K562 (cell line): ENCODE data around the gene KCNK3. TPM values are rescaled to one million over a fixed set of nuclear protein-coding genes. Genes with fewer than 3 reads are reported as not detected.
A peak's percentile ranks its signal among the peaks of the same experiment; 100 is the strongest.

Experiments used
- BRD9 ChIP-seq: fragments of 450-650 bp; IDR thresholded peaks from 2 replicates; pipeline ENCODE4 v1.6.1; 2018; ENCODE audit warnings: low read depth; ENCODE audit not compliant: partially characterized antibody
- CBFA2T3 ChIP-seq: fragments of 450-650 bp; IDR thresholded peaks from 2 replicates; pipeline ENCODE4 v1.6.1; 2017
- CHCHD3 ChIP-seq: fragments of 250-450 bp; sonication (Bioruptor Pico); IDR thresholded peaks from 2 replicates; pipeline ENCODE4 v2.1.2; 2022; ENCODE audit warnings: mild to moderate bottlenecking
- EHMT2 ChIP-seq: fragments of 450-650 bp; IDR thresholded peaks from 2 replicates; pipeline ENCODE4 v1.6.1; 2018; ENCODE audit warnings: antibody characterized with exemption
- GABPA ChIP-seq: fragments of 200-800 bp; sonication (Bioruptor generic); conservative IDR thresholded peaks from 2 replicates; pipeline ENCODE4 v1.6.1; 2016; ENCODE audit warnings: low read depth, missing genetic modification characterization, missing compliant biosample characterization
- NR2F6 ChIP-seq: fragments of 450-650 bp; formaldehyde crosslinking; IDR thresholded peaks from 2 replicates; pipeline ENCODE4 v1.4.0; 2020; ENCODE audit warnings: mild to moderate bottlenecking
- PPARD ChIP-seq: fragments of 250-450 bp; sonication (Bioruptor Pico); IDR thresholded peaks from 2 replicates; pipeline ENCODE4 v1.8.0; 2022; ENCODE audit warnings: inconsistent platforms, mild to moderate bottlenecking, moderate library complexity
- REST ChIP-seq, 2 experiments: fragments of 450-650 bp; formaldehyde crosslinking in 1 of 2; IDR thresholded peaks; 2 replicates each; pipeline versions ENCODE4 v1.4.0 to v1.6.1; 2014 to 2020; ENCODE audit warnings: mild to moderate bottlenecking in 2 of 2, borderline replicate concordance in 1 of 2, low read depth in 1 of 2
- SIX5 ChIP-seq, 2 experiments: IDR thresholded peaks; 2 replicates each; pipeline ENCODE4 v1.6.1; 2011; ENCODE audit warnings: low read length in 2 of 2, borderline replicate concordance in 1 of 2, low read depth in 1 of 2, mild to moderate bottlenecking in 1 of 2, moderate library complexity in 1 of 2; ENCODE audit not compliant: insufficient read depth in 1 of 2
- XRCC5 ChIP-seq: fragments of 200-400 bp; formaldehyde crosslinking; IDR thresholded peaks from 2 replicates; pipeline ENCODE4 v1.6.1; 2017; ENCODE audit warnings: low read depth, mild to moderate bottlenecking, low read length
- ZFP1 ChIP-seq: fragments of 450-650 bp; formaldehyde crosslinking; IDR thresholded peaks from 2 replicates; pipeline ENCODE4 v1.4.0; 2020; ENCODE audit warnings: mild to moderate bottlenecking, mixed read lengths
- ZNF253 ChIP-seq: fragments of 250-450 bp; sonication (Bioruptor Pico); conservative IDR thresholded peaks from 2 replicates; pipeline ENCODE4 v1.6.1; 2021; ENCODE audit warnings: mild to moderate bottlenecking
- polyA plus RNA-seq, 8 experiments: library from polyadenylated mRNA; depleted of rRNA in 4 of 8; stranded (reverse) in 5 of 8; unstranded in 3 of 8; fragments of >200 nt; fragmentation: Nextera tagmentation in 2 of 8; fragmentation: Illumina TruSeq in 1 of 8; extraction: Ambion mirVana in 2 of 8; extraction: Trizol in 1 of 8; gene quantifications; 2 replicates each; pipeline versions ENCODE4 v1.2.1 to v1.2.3, GENCODE V29; 2011 to 2014; ENCODE audit warnings: inconsistent platforms in 1 of 8, missing spikeins in 1 of 8
- total RNA-seq, 7 experiments: library from RNA; depleted of rRNA in 6 of 7; stranded (reverse); fragments of >200 nt in 6 of 7; fragmentation: Illumina TruSeq in 2 of 7; extraction: Trizol in 2 of 7; gene quantifications; 2 replicates each; pipeline versions ENCODE4 v1.2.1 to v1.2.3, GENCODE V29; 2011 to 2021; ENCODE audit warnings: low replicate concordance in 1 of 7
- TF ChIP-seq, protein P1 (sequence below): fragments of 250-450 bp; sonication (Bioruptor Pico); IDR thresholded peaks from 2 replicates; pipeline ENCODE4 v1.8.0; 2022; ENCODE audit warnings: moderate library complexity, mild to moderate bottlenecking, inconsistent platforms
- TF ChIP-seq, protein P2 (sequence below), 2 experiments: fragments of 450-650 bp; IDR thresholded peaks; 2 replicates each; pipeline ENCODE4 v1.6.1; 2016
- TF ChIP-seq, protein P3 (sequence below): fragments of 450-650 bp; formaldehyde crosslinking; IDR thresholded peaks from 2 replicates; pipeline ENCODE4 v1.4.0; 2020; ENCODE audit warnings: mild to moderate bottlenecking, mixed read lengths

KCNK3 gene
- total and polyA plus RNA-seq, 9 of the 15 experiments (the other 6 are each of a cell fraction or from before 2014, with no cell fraction given) = 0.01 to 0.20 (median 0.07) TPM; not detected in 5

- TF ChIP-seq XRCC5 (no peak), BRD9 (no peak), REST (IDR thresholded peaks at IDR 0.05; ENCODE audit: borderline replicate concordance) (no peak), REST (CRISPR knock-in tag; IDR thresholded peaks at IDR 0.05; ENCODE audit: low read depth) (no peak), EHMT2 (peak; percentile 43; the same call in 1 of the 2 replicates), ZNF253 (CRISPR knock-in tag) (no peak), CHCHD3 (CRISPR knock-in tag) (no peak), PPARD (no peak), ZFP1 (CRISPR knock-in tag) (no peak), NR2F6 (CRISPR knock-in tag) (no peak), CBFA2T3 (no peak), SIX5 (IDR thresholded peaks at IDR 0.05; ENCODE audit: borderline replicate concordance in 1 of 2, insufficient read depth in 1 of 2, low read depth in 1 of 2, low read length in 2 of 2) (no peak), GABPA (tag) (peak; percentile 44; the same call in 1 of the 2 replicates)
- TF ChIP-seq, protein P1, sequence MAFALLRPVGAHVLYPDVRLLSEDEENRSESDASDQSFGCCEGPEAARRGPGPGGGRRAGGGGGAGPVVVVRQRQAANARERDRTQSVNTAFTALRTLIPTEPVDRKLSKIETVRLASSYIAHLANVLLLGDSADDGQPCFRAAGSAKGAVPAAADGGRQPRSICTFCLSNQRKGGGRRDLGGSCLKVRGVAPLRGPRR (CRISPR knock-in tag) = no peak
- TF ChIP-seq, protein P2, sequence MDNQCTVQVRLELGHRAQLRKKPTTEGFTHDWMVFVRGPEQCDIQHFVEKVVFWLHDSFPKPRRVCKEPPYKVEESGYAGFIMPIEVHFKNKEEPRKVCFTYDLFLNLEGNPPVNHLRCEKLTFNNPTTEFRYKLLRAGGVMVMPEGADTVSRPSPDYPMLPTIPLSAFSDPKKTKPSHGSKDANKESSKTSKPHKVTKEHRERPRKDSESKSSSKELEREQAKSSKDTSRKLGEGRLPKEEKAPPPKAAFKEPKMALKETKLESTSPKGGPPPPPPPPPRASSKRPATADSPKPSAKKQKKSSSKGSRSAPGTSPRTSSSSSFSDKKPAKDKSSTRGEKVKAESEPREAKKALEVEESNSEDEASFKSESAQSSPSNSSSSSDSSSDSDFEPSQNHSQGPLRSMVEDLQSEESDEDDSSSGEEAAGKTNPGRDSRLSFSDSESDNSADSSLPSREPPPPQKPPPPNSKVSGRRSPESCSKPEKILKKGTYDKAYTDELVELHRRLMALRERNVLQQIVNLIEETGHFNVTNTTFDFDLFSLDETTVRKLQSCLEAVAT (IDR thresholded peaks at IDR 0.05) = peak in 1 of 2 experiments; percentile 58; a peak in 1 of 4 replicates
- TF ChIP-seq, protein P3, sequence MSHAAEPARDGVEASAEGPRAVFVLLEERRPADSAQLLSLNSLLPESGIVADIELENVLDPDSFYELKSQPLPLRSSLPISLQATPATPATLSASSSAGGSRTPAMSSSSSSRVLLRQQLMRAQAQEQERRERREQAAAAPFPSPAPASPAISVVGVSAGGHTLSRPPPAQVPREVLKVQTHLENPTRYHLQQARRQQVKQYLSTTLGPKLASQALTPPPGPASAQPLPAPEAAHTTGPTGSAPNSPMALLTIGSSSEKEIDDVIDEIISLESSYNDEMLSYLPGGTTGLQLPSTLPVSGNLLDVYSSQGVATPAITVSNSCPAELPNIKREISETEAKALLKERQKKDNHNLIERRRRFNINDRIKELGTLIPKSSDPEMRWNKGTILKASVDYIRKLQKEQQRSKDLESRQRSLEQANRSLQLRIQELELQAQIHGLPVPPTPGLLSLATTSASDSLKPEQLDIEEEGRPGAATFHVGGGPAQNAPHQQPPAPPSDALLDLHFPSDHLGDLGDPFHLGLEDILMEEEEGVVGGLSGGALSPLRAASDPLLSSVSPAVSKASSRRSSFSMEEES = no peak
Measured at GRCh38 chr2:26652361-26653041, 40.0 kb upstream of the KCNK3 start (continued).
